Lung microvascular endothelial cell (primary cell): ENCODE measurements around the gene IGFLR1. TPM values are rescaled to one million over a fixed set of nuclear protein-coding genes. Genes with fewer than 3 reads are reported as not detected.

Experiments
- DNase-seq, 2 donors: peaks; one replicate each; pipeline versions ENCODE4 v3.0.0 to v3.0.0-alpha.2; 2010; ENCODE audit warnings: low read depth in 2 of 2
- total RNA-seq: library from RNA; depleted of rRNA; stranded (reverse); fragments of >200 nt; gene quantifications from 2 replicates; pipeline ENCODE4 v1.2.1, GENCODE V29; 2014

Gene IGFLR1
- total RNA-seq: 0.20 and 1.1 TPM in 2 replicates

- DNase-seq: no peak
These were observed at the start of gene IGFLR1 for GRCh38 chr19:35742121-35742724. Gene IGFLR1 (minus strand): TSS chr19:35742452. CDS start chr19:35741180, 1,272 bp downstream.

- no peak for DNase-seq
These were observed 49.6 kb upstream of the IGFLR1 start for GRCh38 chr19:35791814-35792279.

- no peak for DNase-seq
These were observed 48.9 kb upstream of the IGFLR1 start for GRCh38 chr19:35790981-35791813.

- no peak for DNase-seq
These were observed 48.0 kb upstream of the IGFLR1 start for GRCh38 chr19:35789978-35790944.

GRCh38 chr19:35789195-35789977 is 47.1 kb upstream of the IGFLR1 start:
- no peak for DNase-seq

- DNase-seq: no peak
These were observed 46.1 kb upstream of the IGFLR1 start for GRCh38 chr19:35788205-35788960.

GRCh38 chr19:35787227-35787799 is 45.1 kb upstream of the IGFLR1 start:
- no peak for DNase-seq

- DNase-seq: no peak
These were observed 44.3 kb upstream of the IGFLR1 start for GRCh38 chr19:35786299-35787160.

- no peak for DNase-seq
These were observed 43.0 kb upstream of the IGFLR1 start for GRCh38 chr19:35785339-35785627.

- no peak for DNase-seq
These were observed 42.5 kb upstream of the IGFLR1 start for GRCh38 chr19:35784503-35785338.

GRCh38 chr19:35783469-35784434 is 41.5 kb upstream of the IGFLR1 start:
- DNase-seq: no peak

- DNase-seq: no peak
These were observed 40.3 kb upstream of the IGFLR1 start for GRCh38 chr19:35782589-35782988.

GRCh38 chr19:35781650-35782049 is 39.4 kb upstream of the IGFLR1 start:
- no peak for DNase-seq

- DNase-seq: no peak
These were observed 38.5 kb upstream of the IGFLR1 start for GRCh38 chr19:35780717-35781116.

- no peak for DNase-seq
These were observed 37.8 kb upstream of the IGFLR1 start for GRCh38 chr19:35780058-35780457.

- DNase-seq: no peak
These were observed 36.8 kb upstream of the IGFLR1 start for GRCh38 chr19:35779033-35779432.

GRCh38 chr19:35777961-35778360 is 35.7 kb upstream of the IGFLR1 start:
- no peak for DNase-seq
